Fibroblast of lung (primary cell): ENCODE results near the gene INHBC. TPM values are rescaled to one million over a fixed set of nuclear protein-coding genes. Genes with fewer than 3 reads are reported as not detected.
A peak's percentile ranks its signal among the peaks of the same experiment; 100 is the strongest.
"Not testable (repeated sequence)": the region's sequence is repeated elsewhere in the genome, so short reads cannot be mapped to it uniquely, and the experiment has no call there.

ENCODE experiments used
- DNase-seq, 2 donors: peaks; one replicate each; pipeline versions ENCODE4 v3.0.0 to v3.0.0-alpha.2; 2010; ENCODE audit warnings: low read depth in 2 of 2
- H2AFZ ChIP-seq: 2 replicates; pipeline ENCODE4 v1.5.1; 2012; ENCODE audit warnings: low read length, control low read depth, inconsistent platforms
- H3K27ac ChIP-seq: 2 replicates; pipeline ENCODE4 v1.5.1; 2011; ENCODE audit warnings: low read length, control low read depth; ENCODE audit not compliant: insufficient read depth
- H3K27me3 ChIP-seq: 2 replicates; pipeline ENCODE4 v1.5.1; 2011; ENCODE audit warnings: mild to moderate bottlenecking, low read length; ENCODE audit not compliant: control insufficient read depth, insufficient read depth
- H3K36me3 ChIP-seq: 2 replicates; pipeline ENCODE4 v1.5.1; 2011; ENCODE audit warnings: low read length; ENCODE audit not compliant: control insufficient read depth, insufficient read depth
- H3K4me1 ChIP-seq: 2 replicates; pipeline ENCODE4 v1.5.1; 2011; ENCODE audit warnings: low read length; ENCODE audit not compliant: control insufficient read depth, insufficient read depth; ENCODE audit errors: extremely low read depth
- H3K4me2 ChIP-seq: 2 replicates; pipeline ENCODE4 v1.5.1; 2011; ENCODE audit warnings: low read length, control low read depth; ENCODE audit not compliant: insufficient read depth; ENCODE audit errors: extremely low read depth
- H3K4me3 ChIP-seq, 4 experiments: fragments of 200-600 bp in 1 of 4; sonication (generic) in 1 of 4; replicated peaks in 1 of 4; 2 replicates each; pipeline ENCODE4 v1.5.1; 2011 to 2016; ENCODE audit warnings: low read length in 4 of 4, low read depth in 3 of 4, mild to moderate bottlenecking in 3 of 4, control low read depth in 2 of 4, inconsistent platforms in 1 of 4, mixed read lengths in 1 of 4; ENCODE audit not compliant: insufficient read depth in 1 of 4; ENCODE audit errors: control extremely low read depth in 1 of 4
- H3K79me2 ChIP-seq: 2 replicates; pipeline ENCODE4 v1.5.1; 2012; ENCODE audit warnings: mild to moderate bottlenecking, low read length, inconsistent platforms; ENCODE audit not compliant: control insufficient read depth, insufficient read depth
- H3K9ac ChIP-seq: 2 replicates; pipeline ENCODE4 v1.5.1; 2011; ENCODE audit warnings: mild to moderate bottlenecking, low read length, control low read depth; ENCODE audit not compliant: insufficient read depth
- H3K9me3 ChIP-seq: 2 replicates; pipeline ENCODE4 v1.5.1; 2012; ENCODE audit warnings: low read depth, low read length; ENCODE audit not compliant: control insufficient read depth, insufficient read depth
- H4K20me1 ChIP-seq: 2 replicates; pipeline ENCODE4 v1.5.1; 2011; ENCODE audit warnings: low read length; ENCODE audit not compliant: control insufficient read depth, insufficient read depth; ENCODE audit errors: extremely low read depth
- EZH2 ChIP-seq: IDR thresholded peaks from 2 replicates; pipeline ENCODE4 v1.5.1; 2012; ENCODE audit warnings: low read length, control low read depth, mild to moderate bottlenecking; ENCODE audit errors: missing control alignments
- polyA plus RNA-seq, 2 donors: library from polyadenylated mRNA; depleted of rRNA in 1 of 2; stranded (reverse) in 1 of 2; unstranded in 1 of 2; fragments of >200 nt; gene quantifications; 2 replicates each; pipeline ENCODE4 v1.2.1, GENCODE V29; 2011 to 2012; ENCODE audit warnings: missing spikeins in 1 of 2
- total RNA-seq: library from RNA; depleted of rRNA; stranded (reverse); fragments of >200 nt; gene quantifications from 2 replicates; pipeline ENCODE4 v1.2.1, GENCODE V29; 2014
- TF ChIP-seq, protein P1 (sequence below), 2 donors: IDR thresholded peaks in 1 of 2; conservative IDR thresholded peaks in 1 of 2; 1 replicate in 1 of 2; 2 replicates in 1 of 2; pipeline ENCODE4 v1.5.1; 2011 to 2012; ENCODE audit warnings: low read length in 2 of 2, control low read depth in 1 of 2, inconsistent platforms in 1 of 2, low read depth in 1 of 2, mild to moderate bottlenecking in 1 of 2

Gene INHBC
- total and polyA plus RNA-seq, 2 donors (not counting 1 experiment from before 2014, with no cell fraction given): 0.05 TPM; not detected in 1

GRCh38 chr12:57489157-57489641 is 54.6 kb downstream of the INHBC start:
- H2AFZ ChIP-seq: no peak overlapping the region
- H3K9me3 ChIP-seq: no peaks in the 10 kb centered on the region
- peak overlapping the region; percentile 10 for H3K27ac ChIP-seq
- no peak for TF ChIP-seq EZH2
- TF ChIP-seq, protein P1, sequence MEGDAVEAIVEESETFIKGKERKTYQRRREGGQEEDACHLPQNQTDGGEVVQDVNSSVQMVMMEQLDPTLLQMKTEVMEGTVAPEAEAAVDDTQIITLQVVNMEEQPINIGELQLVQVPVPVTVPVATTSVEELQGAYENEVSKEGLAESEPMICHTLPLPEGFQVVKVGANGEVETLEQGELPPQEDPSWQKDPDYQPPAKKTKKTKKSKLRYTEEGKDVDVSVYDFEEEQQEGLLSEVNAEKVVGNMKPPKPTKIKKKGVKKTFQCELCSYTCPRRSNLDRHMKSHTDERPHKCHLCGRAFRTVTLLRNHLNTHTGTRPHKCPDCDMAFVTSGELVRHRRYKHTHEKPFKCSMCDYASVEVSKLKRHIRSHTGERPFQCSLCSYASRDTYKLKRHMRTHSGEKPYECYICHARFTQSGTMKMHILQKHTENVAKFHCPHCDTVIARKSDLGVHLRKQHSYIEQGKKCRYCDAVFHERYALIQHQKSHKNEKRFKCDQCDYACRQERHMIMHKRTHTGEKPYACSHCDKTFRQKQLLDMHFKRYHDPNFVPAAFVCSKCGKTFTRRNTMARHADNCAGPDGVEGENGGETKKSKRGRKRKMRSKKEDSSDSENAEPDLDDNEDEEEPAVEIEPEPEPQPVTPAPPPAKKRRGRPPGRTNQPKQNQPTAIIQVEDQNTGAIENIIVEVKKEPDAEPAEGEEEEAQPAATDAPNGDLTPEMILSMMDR (conservative IDR thresholded peaks at IDR 0.05 in 1 of 2, IDR thresholded peaks at IDR 0.05 in 1 of 2; ENCODE audit: low read depth in 1 of 2, low read length in 2 of 2): no peak
- DNase-seq: peak in 1 of 2 donors; percentile 27
- no peaks in the 10 kb centered on the region for H4K20me1 ChIP-seq
- H3K79me2 ChIP-seq: peaks cover 21% of the 10 kb centered on the region
- peaks cover 19% of the 10 kb centered on the region for H3K36me3 ChIP-seq
- peaks cover 11% of the 10 kb centered on the region for H3K4me1 ChIP-seq
- H3K4me3 ChIP-seq: peak overlapping the region; percentile 81 to 99 (median 89)
- peak overlapping the region; percentile 82 for H3K4me2 ChIP-seq
- no peak overlapping the region for H3K9ac ChIP-seq
- H3K27me3 ChIP-seq: no peaks in the 10 kb centered on the region

DNA sequence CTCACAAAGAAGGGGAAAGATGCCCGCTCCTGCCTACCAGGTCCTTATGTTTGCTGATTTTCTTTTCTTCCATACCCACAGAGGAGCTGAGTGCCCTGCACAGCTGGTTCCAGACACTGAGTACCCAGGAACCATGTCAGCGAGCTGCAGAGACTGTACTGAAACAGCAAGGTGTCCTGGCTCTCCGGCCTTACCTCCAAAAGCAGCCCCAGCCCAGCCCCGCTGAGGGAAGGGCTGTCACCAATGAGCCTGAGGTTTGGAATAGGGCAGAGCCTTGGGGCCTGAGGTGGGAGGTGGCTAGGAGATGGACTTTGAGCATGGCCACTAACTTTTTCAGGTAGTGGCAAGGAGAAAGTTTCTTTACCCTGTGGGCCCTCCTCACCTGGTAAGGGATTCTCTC is 55.5 kb downstream of the INHBC start:
- no peak for DNase-seq
- Histone ChIP-seq H3K79me2 (peaks cover 21% of the 10 kb centered on the region), H3K4me3 (no peak overlapping the region), H3K27ac (no peak overlapping the region), H2AFZ (no peak overlapping the region), H3K9ac (no peak overlapping the region), H3K9me3 (no peaks in the 10 kb centered on the region), H3K4me1 (peaks cover 11% of the 10 kb centered on the region), H3K4me2 (no peak overlapping the region), H3K36me3 (peaks cover 19% of the 10 kb centered on the region), H3K27me3 (no peaks in the 10 kb centered on the region), H4K20me1 (no peaks in the 10 kb centered on the region)
- TF ChIP-seq, protein P1 (conservative IDR thresholded peaks at IDR 0.05 in 1 of 2, IDR thresholded peaks at IDR 0.05 in 1 of 2; ENCODE audit: low read depth in 1 of 2, low read length in 2 of 2): no peak
- no peak for TF ChIP-seq EZH2

GRCh38 chr12:57491393-57492280 is 57.1 kb downstream of the INHBC start:
- no peak for DNase-seq
- Histone ChIP-seq H3K4me1 (peaks cover 11% of the 10 kb centered on the region), H2AFZ (no peak overlapping the region), H3K79me2 (peaks cover 21% of the 10 kb centered on the region), H3K9ac (no peak overlapping the region), H3K4me2 (no peak overlapping the region), H3K27ac (no peak overlapping the region), H3K4me3 (no peak overlapping the region), H3K9me3 (no peaks in the 10 kb centered on the region), H3K36me3 (peaks cover 19% of the 10 kb centered on the region), H4K20me1 (no peaks in the 10 kb centered on the region), H3K27me3 (no peaks in the 10 kb centered on the region)
- TF ChIP-seq EZH2: no peak
- TF ChIP-seq, protein P1 (conservative IDR thresholded peaks at IDR 0.05 in 1 of 2, IDR thresholded peaks at IDR 0.05 in 1 of 2; ENCODE audit: low read depth in 1 of 2, low read length in 2 of 2): peak in 1 of 2 donors; percentile 19

- not testable (repeated sequence) for H2AFZ ChIP-seq, H3K27ac ChIP-seq, H3K27me3 ChIP-seq, H3K4me1 ChIP-seq, H3K9me3 ChIP-seq, H3K4me3 ChIP-seq, H3K79me2 ChIP-seq, H3K9ac ChIP-seq, H4K20me1 ChIP-seq, H3K4me2 ChIP-seq, DNase-seq
- peaks cover 22% of the 10 kb centered on the region for H3K36me3 ChIP-seq
Measured at GRCh38 chr12:57495051-57495701, 60.6 kb downstream of the INHBC start.
